ENCODE results near the gene PARD6B.
A peak's percentile ranks its signal among the peaks of the same experiment; 100 is the strongest.
"Not testable (repeated sequence)": the region's sequence is repeated elsewhere in the genome, so short reads cannot be mapped to it uniquely, and the experiment has no call there.

PARD6B gene

DNA sequence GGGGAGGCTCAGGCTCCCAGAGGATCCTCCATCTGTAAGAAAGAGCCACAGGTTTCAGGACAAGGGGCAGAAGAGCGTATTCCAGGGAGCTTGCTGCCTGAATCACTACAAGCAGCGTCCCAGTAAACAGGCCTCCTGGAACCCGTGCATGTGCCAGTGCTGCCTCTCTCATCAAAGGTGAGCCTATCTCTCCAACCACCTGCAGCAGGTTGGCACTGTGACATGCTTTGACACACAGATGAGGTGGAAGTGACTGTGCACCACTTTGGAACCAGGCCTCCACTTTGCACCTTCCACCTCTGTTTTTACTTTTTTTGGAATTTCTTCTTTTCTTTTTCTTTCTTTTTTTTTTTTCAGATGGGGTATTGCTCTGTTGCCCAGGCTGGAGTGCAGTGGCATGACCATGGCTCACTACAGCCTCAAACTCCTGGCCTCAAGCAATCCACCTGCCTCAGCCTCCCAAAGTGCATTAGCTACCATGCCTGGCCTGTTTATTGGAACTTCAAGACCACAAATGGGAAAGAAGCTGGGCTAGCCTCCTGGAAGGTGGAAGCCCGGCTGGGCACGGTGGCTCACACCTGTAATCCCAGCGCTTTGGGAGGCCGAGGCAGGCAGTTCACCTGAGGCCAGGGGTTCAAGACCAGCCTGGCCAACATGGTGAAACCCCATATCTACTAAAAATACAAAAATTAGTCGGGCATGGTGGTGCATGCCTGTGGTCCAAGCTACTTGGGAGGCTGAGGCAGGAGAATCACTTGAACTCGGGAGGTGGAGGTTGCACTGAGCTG is 27.5 kb upstream of the PARD6B start:
- not testable (repeated sequence) for DNase-seq (ENCODE audit: low spot score)

DNA sequence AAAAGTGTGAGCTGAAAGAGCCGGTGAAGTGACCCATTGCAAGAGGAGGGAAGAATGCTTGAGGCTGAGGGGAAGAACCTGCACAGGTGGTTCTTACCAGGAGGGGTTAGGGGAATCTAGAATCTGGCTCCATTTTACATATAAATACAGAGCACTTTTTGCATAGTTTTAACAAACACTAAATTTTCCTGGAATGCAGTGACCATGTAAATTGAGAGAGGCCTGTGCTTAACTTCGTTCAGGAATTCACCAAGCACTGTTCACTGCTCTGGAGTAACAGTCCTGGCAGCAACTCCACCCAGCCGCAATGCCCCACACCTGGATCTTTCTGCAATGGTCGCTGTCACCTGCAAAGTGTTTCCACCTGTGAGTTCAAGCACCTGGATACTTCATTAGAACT is 26.9 kb upstream of the PARD6B start:
- no peak for DNase-seq (ENCODE audit: low spot score)

DNA sequence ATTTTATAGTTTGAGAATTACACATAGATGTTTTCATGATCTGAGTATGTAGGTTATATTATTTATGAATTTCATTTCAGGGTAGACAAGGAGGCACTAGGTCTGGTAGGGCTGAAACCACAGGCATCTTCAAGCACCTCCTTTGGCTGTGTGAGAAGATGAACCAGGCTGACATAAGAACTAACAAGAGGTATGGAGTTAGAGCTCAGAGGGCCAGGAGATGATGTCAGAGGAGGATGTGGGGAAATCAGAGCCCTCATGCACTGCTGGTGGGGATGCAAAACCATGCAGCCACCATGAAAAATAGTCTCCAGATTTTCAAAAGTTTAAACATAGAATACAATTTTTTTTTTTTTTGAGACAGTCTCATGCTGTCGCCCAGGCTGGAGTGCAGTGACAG is 26.4 kb upstream of the PARD6B start:
- DNase-seq (ENCODE audit: low spot score) = no peak

DNA sequence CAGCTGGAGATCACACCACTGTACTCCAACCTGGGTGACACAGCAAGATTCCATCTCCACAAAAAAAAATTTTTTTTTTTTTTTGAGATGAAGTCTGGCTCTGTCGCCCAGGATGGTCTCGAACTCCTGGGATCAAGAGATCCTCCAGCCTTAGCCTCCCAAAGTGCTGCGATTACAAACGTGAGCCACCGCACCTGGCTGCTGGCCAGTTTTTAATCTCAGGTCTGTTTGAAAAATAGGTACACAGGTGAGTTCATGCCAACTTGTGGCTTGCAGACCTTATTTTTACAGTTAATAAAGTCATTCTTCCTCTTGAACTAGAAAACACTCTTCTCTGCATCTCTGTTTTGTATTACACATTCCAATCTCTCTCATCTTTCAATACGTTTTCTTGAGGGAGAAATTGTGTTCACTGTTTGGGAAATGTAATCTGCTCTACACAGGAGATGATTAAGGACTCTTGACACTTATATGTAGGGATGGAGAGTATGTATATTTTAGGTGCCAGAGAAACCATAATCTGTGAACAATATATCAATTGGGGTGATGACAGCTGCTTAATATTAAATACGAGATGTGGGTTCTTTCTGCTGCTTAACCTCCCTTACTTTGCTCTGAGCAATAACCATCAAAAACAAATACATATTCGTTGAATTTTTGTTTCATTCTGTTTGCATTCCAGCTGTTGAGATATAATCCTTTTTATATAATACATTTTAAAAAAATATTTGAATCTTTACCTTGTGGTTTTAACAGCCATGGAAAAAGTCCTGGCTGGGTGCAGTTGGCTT is 22.3 kb upstream of the PARD6B start:
- DNase-seq (ENCODE audit: low spot score) = no peak

DNA sequence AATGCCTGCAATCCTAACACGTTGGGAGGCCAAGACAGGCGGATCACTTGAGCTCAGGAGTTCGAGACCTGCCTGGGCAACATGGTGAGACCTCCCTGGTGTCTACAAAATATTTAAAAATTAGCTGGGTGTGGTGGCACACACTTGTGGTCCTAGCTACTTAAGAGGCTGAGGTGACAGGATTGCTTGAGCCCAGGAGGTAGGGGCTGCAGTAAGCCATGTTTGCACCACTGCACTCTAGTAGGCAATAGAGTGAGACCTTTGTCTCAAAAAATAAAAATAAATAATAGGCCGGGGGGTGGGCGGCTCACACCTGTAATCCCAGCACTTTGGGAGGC is 21.8 kb upstream of the PARD6B start:
- DNase-seq (ENCODE audit: low spot score) = no peak

DNA sequence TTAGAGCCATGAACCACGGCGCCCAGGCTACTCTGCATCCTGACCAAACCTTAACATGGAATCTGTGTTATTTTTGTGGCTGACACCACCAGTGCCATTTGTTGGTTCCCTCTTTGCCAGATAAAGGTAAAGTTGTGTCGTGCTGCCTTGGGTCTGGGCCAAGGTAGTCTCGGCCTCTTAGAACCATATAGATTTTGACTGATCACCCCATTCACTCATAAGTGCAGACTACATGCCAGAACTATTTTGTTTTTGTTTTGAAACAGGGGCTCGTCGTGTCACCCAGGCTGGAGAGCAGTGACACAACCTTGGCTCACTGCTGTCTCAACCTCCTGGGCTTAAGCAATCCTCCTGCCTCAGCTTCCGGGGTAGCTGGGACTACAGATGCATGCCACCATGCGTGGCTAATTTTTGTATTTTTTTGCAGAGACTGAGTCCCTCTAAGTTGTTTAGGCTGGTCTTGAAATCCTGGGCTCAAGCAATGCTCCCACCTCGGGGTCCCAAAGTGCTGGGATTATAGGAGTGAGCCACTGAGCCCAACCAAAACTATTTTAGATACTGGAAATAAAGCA is 20.8 kb upstream of the PARD6B start:
- DNase-seq (ENCODE audit: low spot score) = peak; percentile 82

DNA sequence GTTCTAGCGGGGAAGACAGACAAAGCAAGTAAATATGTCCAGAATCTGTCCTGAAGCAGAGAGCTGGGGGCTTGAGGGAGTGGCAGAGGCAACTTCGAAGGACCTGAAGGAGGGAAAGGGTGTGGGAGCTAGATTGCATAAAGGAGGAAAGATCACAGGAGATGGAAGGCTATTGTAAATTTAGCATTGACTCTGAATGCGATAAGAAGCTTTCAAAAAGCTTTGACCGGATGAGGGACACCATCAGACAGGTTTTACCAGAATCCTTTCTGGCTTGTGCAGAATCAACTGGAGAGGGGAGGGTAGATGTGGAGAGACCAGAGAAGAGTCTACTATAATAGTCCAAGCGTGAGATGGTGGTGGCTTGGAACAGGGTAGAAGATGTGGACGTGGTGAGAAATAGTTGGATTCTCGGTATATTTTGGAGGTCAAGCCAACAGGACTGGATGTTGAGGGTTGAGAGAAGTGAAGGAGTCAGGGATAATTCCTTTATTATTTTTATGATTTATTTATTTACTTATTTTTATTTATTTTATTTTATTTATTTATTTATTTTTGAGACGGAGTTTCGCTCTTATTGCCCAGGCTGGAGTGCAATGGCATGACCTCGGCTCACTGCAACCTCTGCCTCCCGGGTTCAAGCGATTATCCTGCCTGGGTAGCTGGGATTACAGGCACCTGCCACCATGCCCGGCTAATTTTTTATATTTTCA is 20.1 kb upstream of the PARD6B start:
- no peak for DNase-seq (ENCODE audit: low spot score)

DNA sequence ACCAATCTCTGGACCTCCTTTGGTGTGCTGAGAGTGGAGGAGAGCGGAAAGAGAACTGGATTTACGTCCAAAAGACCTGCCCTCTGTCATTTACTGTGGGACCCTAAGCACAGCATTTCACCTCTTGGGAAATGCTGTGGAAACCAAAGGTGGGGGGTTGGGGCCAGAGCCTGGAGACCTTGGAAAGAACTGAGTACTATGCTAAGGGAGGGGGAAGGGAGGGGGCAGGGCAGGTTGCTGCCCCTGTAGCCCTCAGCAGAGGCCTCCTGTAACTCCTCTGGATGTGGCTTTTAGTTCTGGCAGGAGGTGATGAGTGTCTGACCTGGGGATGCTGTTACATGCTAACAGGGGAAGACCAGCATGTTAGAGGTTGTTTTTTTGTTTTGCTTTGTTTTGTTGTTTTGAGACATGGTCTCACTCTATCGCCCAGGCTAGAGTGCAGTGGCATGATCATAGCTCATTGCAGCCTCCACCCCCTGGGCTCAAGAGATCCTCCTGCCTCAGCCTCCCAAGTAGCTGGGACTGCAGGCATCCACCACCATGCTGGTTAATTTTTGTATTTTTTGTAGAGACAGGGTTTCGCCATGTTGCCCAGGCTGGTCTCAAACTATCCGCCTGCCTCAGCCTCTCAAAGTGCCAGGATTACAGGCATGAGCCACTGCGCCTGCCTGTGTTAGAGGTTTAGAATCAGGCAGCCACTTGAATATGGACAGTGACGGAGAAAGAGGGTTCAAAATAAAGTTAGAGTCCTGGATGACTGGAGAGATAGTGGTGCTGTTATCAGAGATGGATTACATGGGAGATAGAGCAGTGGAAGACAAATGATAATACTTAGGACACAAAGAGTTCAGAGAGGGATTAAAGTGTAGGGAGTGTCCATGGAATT is 18.4 kb upstream of the PARD6B start:
- no peak for DNase-seq (ENCODE audit: low spot score)

DNA sequence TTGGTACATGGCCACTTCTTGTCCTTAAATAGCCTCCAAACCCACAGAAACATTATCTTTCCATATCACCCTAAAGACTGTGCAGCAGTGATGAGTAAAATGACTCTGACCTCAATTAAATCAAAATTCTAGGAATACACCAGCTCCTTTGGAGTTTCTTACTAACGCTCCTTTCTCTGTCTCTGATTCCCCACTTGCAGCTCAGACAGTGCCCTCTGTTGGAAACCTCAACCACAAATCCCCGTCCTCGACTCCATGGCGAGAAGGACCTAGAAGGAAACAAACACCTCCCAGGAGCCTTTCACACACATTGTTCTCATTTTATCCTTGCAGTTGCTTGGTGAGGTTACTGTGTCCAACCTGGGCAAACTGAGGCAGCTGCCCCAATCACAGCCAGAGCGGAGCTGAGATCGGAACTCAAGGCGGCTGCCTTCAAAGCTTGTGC is 17.7 kb upstream of the PARD6B start:
- DNase-seq (ENCODE audit: low spot score) = no peak

DNA sequence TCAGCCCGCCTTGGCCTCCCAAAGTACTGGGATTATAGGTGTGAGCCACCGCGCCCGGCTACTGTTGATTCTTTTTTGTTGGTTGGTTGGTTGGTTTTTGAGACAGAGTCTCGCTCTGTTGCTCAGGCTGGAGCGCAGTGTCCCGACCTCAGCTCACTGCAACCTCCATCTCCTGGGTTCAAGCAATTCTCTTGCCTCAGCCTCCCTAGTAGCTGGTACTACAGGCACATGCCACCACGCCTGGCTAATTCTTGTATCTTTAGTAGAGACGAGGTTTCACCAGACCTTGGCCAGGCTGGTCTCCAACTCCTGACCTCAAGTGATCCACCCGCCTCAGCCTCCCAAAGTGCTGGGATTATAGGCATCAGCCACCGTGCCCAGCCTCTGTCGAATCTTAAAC is 17.0 kb upstream of the PARD6B start:
- not testable (repeated sequence) for DNase-seq (ENCODE audit: low spot score)

DNA sequence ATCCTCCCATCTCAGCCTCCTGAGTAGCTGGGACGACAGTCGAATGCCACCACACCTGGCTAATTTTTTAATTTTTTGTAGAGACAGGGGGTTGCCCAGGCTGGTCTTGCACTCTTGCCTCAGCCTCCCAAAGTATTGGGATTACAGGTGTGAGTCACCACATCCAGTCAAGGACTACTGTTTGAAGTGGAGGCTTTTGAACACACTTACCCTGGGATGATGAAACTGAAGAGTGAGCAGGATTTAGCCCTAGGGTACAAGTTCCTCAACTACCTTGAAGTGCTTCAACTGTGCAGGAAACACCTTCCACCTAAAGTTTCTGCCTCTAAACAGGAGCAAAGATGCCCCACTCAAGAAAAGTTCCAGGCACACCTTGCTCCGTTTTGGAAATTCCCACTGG is 15.7 kb upstream of the PARD6B start:
- no peak for DNase-seq (ENCODE audit: low spot score)

DNA sequence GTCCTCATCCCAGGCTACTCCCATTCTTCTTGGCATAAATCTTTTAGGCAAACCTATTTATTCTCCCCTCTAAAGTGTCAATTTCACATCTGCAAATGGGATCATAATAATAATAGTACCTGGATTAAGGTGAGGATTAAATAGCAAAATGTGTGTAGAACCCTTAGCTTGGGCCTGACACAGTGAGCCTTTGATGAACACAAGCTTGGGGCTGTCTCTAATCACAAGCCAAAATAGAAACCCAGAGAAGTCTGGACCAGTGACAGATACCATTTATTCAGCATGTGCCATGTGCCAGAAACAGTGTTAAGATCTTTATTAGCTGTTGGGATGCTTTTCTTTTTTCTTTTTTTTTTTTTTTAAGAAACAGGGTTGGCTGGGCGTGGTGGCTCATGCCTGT is 14.9 kb upstream of the PARD6B start:
- no peak for DNase-seq (ENCODE audit: low spot score)

DNA sequence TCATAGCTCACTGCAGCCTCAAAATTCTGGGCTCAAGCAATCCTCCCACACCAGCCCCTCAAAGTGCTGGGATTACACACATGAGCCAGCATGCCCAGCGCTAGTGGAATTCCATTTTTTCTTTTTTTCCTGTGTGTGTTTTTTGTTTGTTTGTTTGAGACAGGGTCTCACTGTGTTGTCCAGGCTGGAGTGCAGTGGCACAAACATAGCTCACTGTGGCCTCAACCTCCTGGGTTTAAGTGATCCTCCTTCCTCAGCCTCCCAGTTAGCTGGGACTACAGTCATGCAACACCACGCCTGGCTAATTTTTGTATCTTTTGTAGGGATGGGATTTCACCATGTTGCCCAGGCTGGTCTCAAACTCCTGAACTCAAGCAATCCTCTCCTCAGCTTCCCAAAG is 14.1 kb upstream of the PARD6B start:
- DNase-seq (ENCODE audit: low spot score) = no peak

DNA sequence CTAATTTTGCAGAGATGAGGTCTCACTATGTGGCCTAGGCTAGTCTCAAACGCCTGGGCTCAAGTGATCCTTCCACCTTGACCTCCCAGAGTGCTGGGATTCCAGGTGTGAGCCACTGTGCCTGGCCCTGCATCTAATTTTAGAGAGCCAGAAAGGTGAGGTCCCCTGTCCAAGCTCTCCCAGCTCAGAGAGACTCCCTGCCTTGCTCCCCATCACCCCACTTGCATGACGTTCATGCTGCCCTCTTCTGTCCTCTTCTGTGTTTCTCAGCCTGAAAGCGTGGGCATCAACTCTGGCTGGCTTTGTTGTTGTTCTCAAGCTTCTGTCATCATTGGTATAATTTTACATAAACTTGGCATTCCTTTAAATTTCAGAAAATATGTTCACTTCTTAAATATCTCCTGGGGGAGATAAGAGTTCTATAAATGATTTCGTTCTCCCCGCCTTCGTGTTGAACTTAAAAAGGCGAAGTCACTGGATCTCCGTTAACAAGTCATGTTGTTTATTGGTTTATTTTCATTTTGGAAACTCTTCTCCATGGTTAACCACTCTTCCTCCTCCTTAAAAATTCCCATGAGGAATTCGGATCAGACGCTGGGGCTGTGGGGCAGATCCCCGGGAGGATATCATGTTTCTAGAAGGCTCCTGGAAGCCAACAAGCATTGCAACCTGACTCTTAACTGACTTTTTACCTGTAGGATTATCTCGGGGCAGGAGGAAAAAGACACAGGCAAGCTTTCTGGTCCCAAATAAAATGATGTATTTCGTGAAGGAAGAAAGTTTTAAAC is 13.2 kb upstream of the PARD6B start:
- DNase-seq (ENCODE audit: low spot score) = no peak

DNA sequence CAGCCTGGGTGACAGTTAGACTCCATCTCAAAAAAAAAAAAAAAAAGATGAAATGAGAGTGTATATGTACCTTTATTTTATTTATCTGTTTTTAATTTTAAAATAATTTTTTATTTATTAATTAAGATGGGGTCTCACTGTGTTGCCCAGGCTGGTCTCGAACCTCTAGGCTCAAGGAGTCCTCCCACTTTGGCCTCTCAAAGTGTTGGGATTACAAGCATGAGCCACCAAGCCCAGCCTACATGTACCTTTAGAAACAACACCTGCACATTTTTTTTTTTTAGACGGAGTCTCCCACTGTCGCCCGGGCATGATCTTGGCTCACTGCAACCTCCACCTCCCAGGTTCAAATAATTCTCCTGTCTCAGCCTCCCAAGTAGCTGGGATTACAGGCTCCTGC is 12.1 kb upstream of the PARD6B start:
- no peak for DNase-seq (ENCODE audit: low spot score)

DNA sequence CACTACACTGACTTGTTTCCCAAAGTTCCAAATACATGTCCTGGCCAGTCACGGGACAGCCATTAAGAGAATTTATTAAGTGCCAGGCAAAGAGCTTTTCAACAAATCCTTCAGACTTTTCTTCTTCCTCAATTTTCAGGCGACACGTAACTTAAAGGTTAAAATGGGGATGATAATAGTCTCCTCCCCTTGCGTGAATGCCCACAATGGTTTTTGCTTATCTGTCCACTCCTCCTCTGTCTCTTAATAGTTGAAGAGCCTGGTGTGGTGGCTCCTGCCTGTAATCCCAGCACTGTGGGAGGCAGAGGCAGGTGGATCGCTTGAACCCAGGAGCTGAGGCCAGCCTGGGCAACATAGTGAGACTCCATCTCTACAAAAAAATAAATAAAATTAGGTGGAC is 11.4 kb upstream of the PARD6B start:
- DNase-seq (ENCODE audit: low spot score) = no peak

DNA sequence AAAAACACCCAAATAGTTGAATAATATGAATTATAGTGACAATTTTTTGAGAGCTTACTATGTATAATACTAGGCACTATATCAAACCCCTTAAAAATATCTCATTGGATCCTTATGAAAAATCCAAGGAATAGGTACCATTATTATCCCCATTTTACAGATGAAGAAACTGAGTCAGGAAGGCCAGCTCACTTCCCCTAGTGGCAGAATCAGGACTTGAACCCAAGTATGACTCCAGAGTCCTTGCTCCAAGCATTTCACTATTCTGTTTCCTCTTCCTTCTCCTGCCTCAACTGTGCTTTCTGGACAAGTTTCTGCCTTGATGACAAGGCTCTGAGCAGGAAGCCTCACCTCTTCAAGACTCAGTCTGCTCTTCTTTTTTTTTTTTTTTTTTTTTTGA is 10.8 kb upstream of the PARD6B start:
- no peak for DNase-seq (ENCODE audit: low spot score)

DNA sequence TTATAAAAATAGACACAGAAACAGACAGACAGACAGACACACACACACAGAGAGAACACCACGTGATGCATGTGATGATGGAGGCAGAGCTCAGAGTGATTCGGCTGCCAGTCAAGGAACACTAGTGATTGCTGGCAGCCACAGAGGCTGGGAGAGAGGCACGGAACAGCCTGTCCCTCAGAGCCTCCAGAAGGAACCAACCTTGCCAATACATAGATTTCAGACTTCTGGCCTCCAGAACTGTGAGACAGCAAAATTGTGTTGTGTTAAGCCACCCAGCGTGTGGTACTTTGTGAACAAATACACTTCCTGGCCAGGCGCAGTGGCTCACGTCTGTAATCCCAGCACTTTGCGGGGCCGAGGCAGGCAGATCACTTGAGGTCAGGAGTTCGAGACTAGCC is 9.5 kb upstream of the PARD6B start:
- peak; percentile 30 for DNase-seq (ENCODE audit: low spot score)

DNA sequence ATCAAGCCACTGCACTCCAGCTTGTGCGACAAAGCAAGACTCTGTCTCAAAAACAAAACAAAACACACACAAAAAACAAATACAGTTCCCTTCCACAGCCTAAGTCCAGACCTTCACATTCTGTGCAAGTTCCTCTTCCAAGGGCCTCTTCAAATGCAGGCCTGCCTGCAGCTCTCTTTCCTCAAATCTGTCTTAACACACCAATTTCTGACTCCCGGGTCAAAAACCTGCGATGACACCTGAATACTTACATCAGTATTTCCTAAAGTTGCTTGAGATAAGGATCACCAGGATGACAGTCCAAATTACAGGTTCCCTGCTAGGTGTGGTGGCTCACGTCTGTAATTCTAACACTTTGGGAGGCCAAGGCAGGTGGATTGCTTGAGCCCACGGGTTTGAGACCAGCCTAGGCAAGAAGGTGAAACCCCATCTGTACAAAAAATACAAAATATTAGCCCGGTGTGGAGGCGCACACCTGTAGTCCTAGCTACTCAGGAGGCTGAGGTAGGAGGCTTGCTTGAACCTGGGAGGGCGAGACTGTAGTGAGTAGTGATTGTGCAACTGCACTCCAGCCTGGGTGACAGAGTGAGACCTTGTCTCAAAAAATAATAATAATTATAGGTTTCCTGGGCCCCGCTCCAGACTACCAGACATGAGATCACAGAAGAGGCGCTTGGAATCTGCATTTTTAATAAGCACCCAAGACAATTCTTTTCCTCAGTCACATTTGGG is 8.8 kb upstream of the PARD6B start:
- DNase-seq (ENCODE audit: low spot score) = no peak

DNA sequence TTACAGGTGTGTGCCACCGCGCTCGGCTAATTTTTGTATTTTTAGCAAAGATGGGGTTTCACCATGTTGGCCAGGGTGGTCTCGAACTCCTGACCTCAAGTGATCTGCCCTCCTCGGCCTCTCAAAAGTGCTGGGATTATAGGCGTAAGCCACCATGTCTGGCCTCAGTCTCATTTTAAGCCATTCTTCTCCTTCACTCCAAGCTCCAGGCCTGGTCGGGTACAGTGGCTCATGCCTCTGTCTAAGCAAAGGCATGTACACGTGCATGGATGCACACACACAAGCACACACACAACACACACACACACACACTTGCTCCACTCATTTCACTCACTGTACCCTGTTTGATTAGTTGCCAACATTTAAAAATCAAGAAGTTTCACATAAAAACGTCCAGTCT is 7.7 kb upstream of the PARD6B start:
- DNase-seq (ENCODE audit: low spot score) = no peak

Data from RKO (cell line).